ENCODE results near the gene FRAS1. TPM values are rescaled to one million over a fixed set of nuclear protein-coding genes. Genes with fewer than 3 reads are reported as not detected.

The FRAS1 gene, protein sequence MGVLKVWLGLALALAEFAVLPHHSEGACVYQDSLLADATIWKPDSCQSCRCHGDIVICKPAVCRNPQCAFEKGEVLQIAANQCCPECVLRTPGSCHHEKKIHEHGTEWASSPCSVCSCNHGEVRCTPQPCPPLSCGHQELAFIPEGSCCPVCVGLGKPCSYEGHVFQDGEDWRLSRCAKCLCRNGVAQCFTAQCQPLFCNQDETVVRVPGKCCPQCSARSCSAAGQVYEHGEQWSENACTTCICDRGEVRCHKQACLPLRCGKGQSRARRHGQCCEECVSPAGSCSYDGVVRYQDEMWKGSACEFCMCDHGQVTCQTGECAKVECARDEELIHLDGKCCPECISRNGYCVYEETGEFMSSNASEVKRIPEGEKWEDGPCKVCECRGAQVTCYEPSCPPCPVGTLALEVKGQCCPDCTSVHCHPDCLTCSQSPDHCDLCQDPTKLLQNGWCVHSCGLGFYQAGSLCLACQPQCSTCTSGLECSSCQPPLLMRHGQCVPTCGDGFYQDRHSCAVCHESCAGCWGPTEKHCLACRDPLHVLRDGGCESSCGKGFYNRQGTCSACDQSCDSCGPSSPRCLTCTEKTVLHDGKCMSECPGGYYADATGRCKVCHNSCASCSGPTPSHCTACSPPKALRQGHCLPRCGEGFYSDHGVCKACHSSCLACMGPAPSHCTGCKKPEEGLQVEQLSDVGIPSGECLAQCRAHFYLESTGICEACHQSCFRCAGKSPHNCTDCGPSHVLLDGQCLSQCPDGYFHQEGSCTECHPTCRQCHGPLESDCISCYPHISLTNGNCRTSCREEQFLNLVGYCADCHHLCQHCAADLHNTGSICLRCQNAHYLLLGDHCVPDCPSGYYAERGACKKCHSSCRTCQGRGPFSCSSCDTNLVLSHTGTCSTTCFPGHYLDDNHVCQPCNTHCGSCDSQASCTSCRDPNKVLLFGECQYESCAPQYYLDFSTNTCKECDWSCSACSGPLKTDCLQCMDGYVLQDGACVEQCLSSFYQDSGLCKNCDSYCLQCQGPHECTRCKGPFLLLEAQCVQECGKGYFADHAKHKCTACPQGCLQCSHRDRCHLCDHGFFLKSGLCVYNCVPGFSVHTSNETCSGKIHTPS (N-terminal part only)
- total RNA-seq (2022; extraction: Qiagen RNA extraction), result 2.1 to 3.8 TPM (median 3.2 TPM) in 5 replicates

DNA sequence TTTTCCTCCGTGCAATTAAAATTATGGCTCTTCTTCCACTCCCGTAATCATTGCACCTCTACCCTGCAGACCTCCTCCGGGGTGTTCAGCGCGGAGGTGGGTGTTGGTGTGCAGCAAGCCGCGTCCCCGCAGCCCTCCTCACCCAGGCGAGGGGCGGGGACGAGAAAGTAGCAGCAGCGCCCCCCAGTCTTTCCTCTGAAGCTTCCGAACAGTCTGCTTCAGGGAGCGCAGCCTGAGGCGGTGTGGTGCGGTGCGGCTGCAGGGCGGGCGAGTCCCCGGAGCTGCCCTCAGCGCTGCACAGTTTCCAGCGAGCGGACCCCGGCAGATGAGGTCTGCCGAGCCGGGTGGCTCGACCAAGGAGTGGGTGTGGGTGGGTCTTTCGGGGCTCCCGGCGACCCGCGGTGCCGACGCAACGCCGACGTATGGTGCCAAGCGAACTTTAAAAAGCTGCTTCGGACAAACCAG, at the start of gene FRAS1:
TSS of gene FRAS1 (plus strand) at position 189 of the 465 bp plus-strand sequence. CDS start 687 bp downstream, outside the sequence.

GRCh38 chr4:78551420-78552351, 494.6 kb downstream of the FRAS1 start, which contains the start of gene ANXA3:
Gene ANXA3 (plus strand): TSS chr4:78551770. CDS start chr4:78554474, 2,704 bp downstream.

Other genes with a start within 250 kb of the FRAS1 start
- gene CNOT6L, start 238.0 kb upstream of the FRAS1 start, total RNA-seq (2022; extraction: Qiagen RNA extraction), result 8.2 to 12.7 TPM (median 11.6 TPM) in 5 replicates
- 22.1 to 25.6 TPM (median 22.8 TPM) in 5 replicates for gene MRPL1, start 194.5 kb upstream of the FRAS1 start, total RNA-seq (2022; extraction: Qiagen RNA extraction)

Measured in A549 treated with dexamethasone at 1 μM for 4 hours (cell line).